Measurements from ENCODE around the gene PKNOX2.

The PKNOX2 gene

DNA sequence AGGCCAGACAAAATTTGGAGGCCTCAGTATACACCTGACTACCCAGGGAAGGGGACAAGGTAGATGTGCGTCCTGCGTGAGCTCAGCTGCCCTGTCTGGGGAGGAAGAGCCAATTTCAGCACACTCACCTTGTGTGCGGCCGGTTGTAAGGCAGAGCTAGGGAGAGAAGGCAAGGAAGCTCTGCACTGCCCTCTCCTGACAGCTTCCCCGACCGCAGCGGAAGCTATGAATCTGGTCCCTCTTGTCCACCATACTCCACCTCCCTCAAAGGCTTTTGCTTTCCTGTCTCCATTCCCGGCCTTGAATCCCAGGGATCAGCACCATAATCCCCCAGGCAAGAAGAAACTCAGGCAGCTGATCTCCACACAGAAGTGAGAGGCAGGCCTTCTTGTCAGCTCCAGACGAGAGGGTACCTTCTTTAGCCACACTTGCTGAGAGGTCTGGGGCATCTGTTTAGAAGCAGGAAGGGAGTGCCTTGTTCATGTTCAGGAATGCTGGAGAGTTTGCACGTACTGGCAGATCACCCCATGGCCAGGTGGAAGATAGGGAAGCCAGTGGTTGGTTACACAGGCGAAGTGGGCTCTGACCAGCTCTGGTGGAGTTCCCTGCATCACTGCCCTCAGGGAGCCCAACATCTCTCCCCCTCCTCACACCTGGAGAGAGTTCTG is 269.0 kb downstream of the PKNOX2 start:
- TF ChIP-seq, protein P1, sequence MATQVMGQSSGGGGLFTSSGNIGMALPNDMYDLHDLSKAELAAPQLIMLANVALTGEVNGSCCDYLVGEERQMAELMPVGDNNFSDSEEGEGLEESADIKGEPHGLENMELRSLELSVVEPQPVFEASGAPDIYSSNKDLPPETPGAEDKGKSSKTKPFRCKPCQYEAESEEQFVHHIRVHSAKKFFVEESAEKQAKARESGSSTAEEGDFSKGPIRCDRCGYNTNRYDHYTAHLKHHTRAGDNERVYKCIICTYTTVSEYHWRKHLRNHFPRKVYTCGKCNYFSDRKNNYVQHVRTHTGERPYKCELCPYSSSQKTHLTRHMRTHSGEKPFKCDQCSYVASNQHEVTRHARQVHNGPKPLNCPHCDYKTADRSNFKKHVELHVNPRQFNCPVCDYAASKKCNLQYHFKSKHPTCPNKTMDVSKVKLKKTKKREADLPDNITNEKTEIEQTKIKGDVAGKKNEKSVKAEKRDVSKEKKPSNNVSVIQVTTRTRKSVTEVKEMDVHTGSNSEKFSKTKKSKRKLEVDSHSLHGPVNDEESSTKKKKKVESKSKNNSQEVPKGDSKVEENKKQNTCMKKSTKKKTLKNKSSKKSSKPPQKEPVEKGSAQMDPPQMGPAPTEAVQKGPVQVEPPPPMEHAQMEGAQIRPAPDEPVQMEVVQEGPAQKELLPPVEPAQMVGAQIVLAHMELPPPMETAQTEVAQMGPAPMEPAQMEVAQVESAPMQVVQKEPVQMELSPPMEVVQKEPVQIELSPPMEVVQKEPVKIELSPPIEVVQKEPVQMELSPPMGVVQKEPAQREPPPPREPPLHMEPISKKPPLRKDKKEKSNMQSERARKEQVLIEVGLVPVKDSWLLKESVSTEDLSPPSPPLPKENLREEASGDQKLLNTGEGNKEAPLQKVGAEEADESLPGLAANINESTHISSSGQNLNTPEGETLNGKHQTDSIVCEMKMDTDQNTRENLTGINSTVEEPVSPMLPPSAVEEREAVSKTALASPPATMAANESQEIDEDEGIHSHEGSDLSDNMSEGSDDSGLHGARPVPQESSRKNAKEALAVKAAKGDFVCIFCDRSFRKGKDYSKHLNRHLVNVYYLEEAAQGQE (IDR thresholded peaks at IDR 0.05; ENCODE audit: insufficient read depth in 1 of 2, low read depth in 2 of 2, low read length in 2 of 2) = no peak
- TF ChIP-seq SIN3A (IDR thresholded peaks at IDR 0.05; ENCODE audit: borderline replicate concordance, insufficient read depth, low read length) = no peak
- TF ChIP-seq FOXP2 (optimal IDR thresholded peaks at IDR 0.05; ENCODE audit: borderline replicate concordance, extremely low read depth, extremely low read length, insufficient read depth) = no peak
- TF ChIP-seq TAF1 (IDR thresholded peaks at IDR 0.05; ENCODE audit: borderline replicate concordance, insufficient read depth, low read length) = no peak
- TF ChIP-seq POLR2AphosphoS5 (IDR thresholded peaks at IDR 0.05; ENCODE audit: low read depth, low read length) = no peak

DNA sequence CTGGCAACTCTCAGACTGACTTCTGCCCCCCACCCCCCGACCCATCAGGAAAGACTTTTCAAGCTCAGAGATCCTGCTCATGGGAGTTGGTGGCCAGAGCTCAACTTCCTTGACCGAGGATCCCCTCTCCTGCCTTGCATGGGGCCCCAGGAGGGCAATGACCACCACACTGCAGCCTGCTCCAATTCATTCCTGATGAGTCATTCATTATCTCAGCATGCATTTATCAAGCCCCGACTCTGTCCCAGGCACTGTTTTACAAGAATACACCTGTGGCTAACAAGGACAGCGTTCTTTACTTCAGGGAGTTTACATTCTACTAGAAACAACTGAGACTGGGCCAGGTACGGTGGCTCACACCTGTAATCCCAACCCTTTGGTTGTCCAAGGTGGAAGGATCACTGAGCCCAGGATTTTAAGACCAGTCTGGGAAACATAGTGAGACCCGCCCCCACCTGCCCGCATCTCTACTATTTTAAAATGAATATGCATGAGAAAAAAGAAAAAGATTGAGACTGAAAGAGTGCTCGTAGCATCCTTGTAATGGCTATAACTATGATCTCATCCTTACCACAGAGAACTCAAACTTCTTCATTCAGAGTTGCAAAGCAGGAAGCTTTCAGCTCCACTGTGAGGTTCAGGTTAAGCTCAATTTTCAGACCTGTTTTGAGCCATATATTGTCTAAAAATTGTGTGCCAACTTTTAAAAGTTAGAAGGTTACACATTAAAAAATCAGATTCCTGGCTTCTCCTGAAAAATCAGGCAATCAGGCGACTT is 271.1 kb downstream of the PKNOX2 start:
- TF ChIP-seq POLR2AphosphoS5 (IDR thresholded peaks at IDR 0.05; ENCODE audit: low read depth, low read length) (no peak), TAF1 (IDR thresholded peaks at IDR 0.05; ENCODE audit: borderline replicate concordance, insufficient read depth, low read length) (no peak), SIN3A (IDR thresholded peaks at IDR 0.05; ENCODE audit: borderline replicate concordance, insufficient read depth, low read length) (no peak), FOXP2 (optimal IDR thresholded peaks at IDR 0.05; ENCODE audit: borderline replicate concordance, extremely low read depth, extremely low read length, insufficient read depth) (no peak)
- TF ChIP-seq, protein P1 (IDR thresholded peaks at IDR 0.05; ENCODE audit: insufficient read depth in 1 of 2, low read depth in 2 of 2, low read length in 2 of 2) = no peak

DNA sequence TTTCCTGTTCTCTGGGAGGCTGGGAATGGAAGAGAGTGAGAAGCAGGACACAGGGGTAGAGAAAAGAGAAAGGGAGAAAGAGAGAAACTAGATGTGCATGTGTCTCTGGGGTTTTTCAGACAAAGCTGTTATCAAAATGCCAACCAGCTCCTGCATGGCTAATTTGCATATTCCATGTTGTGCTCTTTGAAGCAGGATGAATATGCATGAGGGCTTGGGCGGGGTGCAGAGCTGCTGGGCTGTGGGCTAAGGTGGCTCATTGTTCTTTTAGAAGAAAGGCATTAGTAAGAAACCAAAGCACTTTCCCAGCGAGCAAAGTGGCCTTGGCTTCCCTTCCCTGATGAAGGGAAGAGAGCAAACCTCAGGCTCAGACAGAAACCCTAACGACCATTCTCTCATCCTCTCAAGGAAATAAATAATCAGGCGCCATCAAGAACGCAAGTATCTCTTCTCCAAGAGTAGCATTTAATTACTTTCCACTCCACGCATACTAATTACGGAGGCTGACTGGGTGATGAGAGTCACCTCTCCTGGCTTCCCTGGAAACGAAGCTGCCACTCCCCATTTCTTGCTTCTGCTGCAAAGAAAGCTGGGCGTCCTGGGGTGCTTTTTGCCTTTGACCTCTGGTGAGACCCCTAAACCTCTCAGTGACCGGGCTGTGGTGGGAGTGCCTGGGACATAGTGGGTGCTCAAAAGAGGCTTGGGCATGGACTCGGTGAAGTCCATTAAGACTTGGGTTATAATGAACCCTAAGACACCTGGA is 277.3 kb downstream of the PKNOX2 start:
- TF ChIP-seq, protein P1 (IDR thresholded peaks at IDR 0.05; ENCODE audit: insufficient read depth in 1 of 2, low read depth in 2 of 2, low read length in 2 of 2) = no peak
- TF ChIP-seq TAF1 (IDR thresholded peaks at IDR 0.05; ENCODE audit: borderline replicate concordance, insufficient read depth, low read length) = no peak
- no peak for TF ChIP-seq POLR2AphosphoS5 (IDR thresholded peaks at IDR 0.05; ENCODE audit: low read depth, low read length)
- no peak for TF ChIP-seq FOXP2 (optimal IDR thresholded peaks at IDR 0.05; ENCODE audit: borderline replicate concordance, extremely low read depth, extremely low read length, insufficient read depth)
- no peak for TF ChIP-seq SIN3A (IDR thresholded peaks at IDR 0.05; ENCODE audit: borderline replicate concordance, insufficient read depth, low read length)

DNA sequence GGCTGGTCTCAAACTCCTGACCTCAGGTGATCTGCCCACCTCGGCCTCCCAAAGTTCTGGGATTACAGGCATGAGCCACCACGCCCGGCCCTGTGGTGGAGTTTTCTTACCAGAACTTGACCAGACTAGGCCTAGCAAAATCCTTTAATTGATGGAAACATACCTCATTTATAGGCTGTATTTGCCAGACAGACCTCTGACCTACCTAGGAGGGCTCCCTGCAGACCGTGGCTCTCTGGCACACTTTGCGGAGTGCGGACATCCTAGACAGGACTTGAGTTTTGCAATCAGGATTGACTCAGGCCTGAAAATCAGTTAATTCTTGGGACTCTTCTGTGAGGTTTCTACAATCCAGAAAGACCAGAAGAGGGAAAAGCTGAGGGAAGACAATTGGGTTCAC is 278.4 kb downstream of the PKNOX2 start:
- no peak for TF ChIP-seq TAF1 (IDR thresholded peaks at IDR 0.05; ENCODE audit: borderline replicate concordance, insufficient read depth, low read length)
- TF ChIP-seq SIN3A (IDR thresholded peaks at IDR 0.05; ENCODE audit: borderline replicate concordance, insufficient read depth, low read length) = no peak
- TF ChIP-seq, protein P1 (IDR thresholded peaks at IDR 0.05; ENCODE audit: insufficient read depth in 1 of 2, low read depth in 2 of 2, low read length in 2 of 2) = no peak
- TF ChIP-seq FOXP2 (optimal IDR thresholded peaks at IDR 0.05; ENCODE audit: borderline replicate concordance, extremely low read depth, extremely low read length, insufficient read depth) = no peak
- TF ChIP-seq POLR2AphosphoS5 (IDR thresholded peaks at IDR 0.05; ENCODE audit: low read depth, low read length) = no peak
